OCI-LY1 (cell line): ENCODE measurements around the gene DENND1B.

Experiments
- CTCF ChIP-seq: fragments of 200-600 bp; sonication (generic), shearing (Covaris generic); IDR thresholded peaks from 2 replicates; pipeline ENCODE4 v1.5.1; 2017; ENCODE audit warnings: mild to moderate bottlenecking, antibody characterized with exemption, low read length, moderate library complexity, mixed read lengths
- EZH2 ChIP-seq: fragments of 200-600 bp; sonication (generic), shearing (Covaris generic); IDR thresholded peaks from 2 replicates; pipeline ENCODE4 v1.8.0; 2017; ENCODE audit warnings: borderline replicate concordance, mixed run types, mild to moderate bottlenecking, antibody characterized with exemption, low read length, moderate library complexity, mixed read lengths

- TF ChIP-seq CTCF (no peak), EZH2 (no peak)
Measured at GRCh38 chr1:197615693-197616011, 159.6 kb downstream of the DENND1B start.
